HG03520 (cell line): ENCODE data around the gene TBL2.
"Not testable (repeated sequence)": the region's sequence is repeated elsewhere in the genome, so short reads cannot be mapped to it uniquely, and the experiment has no call there.

Experiments
- ATAC-seq: cut with Tn5 transposase; IDR thresholded peaks from one replicate; pipeline ENCODE4 v1.9.1; 2021; ENCODE audit warnings: mild to moderate bottlenecking, moderate library complexity; ENCODE audit not compliant: unreplicated experiment

TBL2 gene

GRCh38 chr7:73606801-73607691 is 28.7 kb upstream of the TBL2 start:
- ATAC-seq = no peak

GRCh38 chr7:73605601-73606220 is 27.3 kb upstream of the TBL2 start:
- no peak for ATAC-seq

- no peak for ATAC-seq
Measured at GRCh38 chr7:73602721-73603651, 24.6 kb upstream of the TBL2 start.

GRCh38 chr7:73599916-73600315 is 21.5 kb upstream of the TBL2 start:
- no peak for ATAC-seq

- no peak for ATAC-seq
Measured at GRCh38 chr7:73599151-73599882, 20.9 kb upstream of the TBL2 start.

GRCh38 chr7:73597978-73598782 is 19.8 kb upstream of the TBL2 start:
- no peak for ATAC-seq

GRCh38 chr7:73596191-73597065 is 18.0 kb upstream of the TBL2 start:
- ATAC-seq = no peak

GRCh38 chr7:73595358-73595757 is 17.0 kb upstream of the TBL2 start:
- ATAC-seq = no peak

- no peak for ATAC-seq
Measured at GRCh38 chr7:73593207-73594045, 15.0 kb upstream of the TBL2 start.

- ATAC-seq = no peak
Measured at GRCh38 chr7:73586911-73587310, 8.5 kb upstream of the TBL2 start.

- ATAC-seq = no peak
Measured at GRCh38 chr7:73585196-73585595, 6.8 kb upstream of the TBL2 start.

- ATAC-seq = no peak
Measured at GRCh38 chr7:73582664-73583202, 4.4 kb upstream of the TBL2 start.

GRCh38 chr7:73581006-73581405 is 2.6 kb upstream of the TBL2 start:
- not testable (repeated sequence) for ATAC-seq

GRCh38 chr7:73577627-73578341 is 595 bp downstream of the TBL2 start:
- ATAC-seq = peak; percentile 7

GRCh38 chr7:73573791-73574190 is 4.6 kb downstream of the TBL2 start:
- no peak for ATAC-seq

- no peak for ATAC-seq
Measured at GRCh38 chr7:73573276-73573675, 5.1 kb downstream of the TBL2 start.

GRCh38 chr7:73572767-73573186 is 5.6 kb downstream of the TBL2 start:
- no peak for ATAC-seq
